Measurements from ENCODE around the gene CT55.
"Not testable (repeated sequence)": the region's sequence is repeated elsewhere in the genome, so short reads cannot be mapped to it uniquely, and the experiment has no call there.

The CT55 gene

GRCh38 chrX:135170877-135171519, at the start of gene CT55:
TSS of gene CT55 (minus strand) at chrX:135171398. CDS start at chrX:135171171, 227 bp downstream.
- no peak for DNase-seq (ENCODE audit: low spot score)

- no peak for DNase-seq (ENCODE audit: low spot score)
Measured at GRCh38 chrX:135213200-135213844, 42.1 kb upstream of the CT55 start.

- DNase-seq (ENCODE audit: low spot score), result not testable (repeated sequence)
Measured at GRCh38 chrX:135206427-135206826, 35.2 kb upstream of the CT55 start.

GRCh38 chrX:135200297-135200696, 29.1 kb upstream of the CT55 start:
- no peak for DNase-seq (ENCODE audit: low spot score)

- no peak for DNase-seq (ENCODE audit: low spot score)
Measured at GRCh38 chrX:135194684-135195083, 23.5 kb upstream of the CT55 start.

GRCh38 chrX:135193740-135194139, 22.5 kb upstream of the CT55 start:
- no peak for DNase-seq (ENCODE audit: low spot score)

GRCh38 chrX:135191838-135192237, 20.6 kb upstream of the CT55 start:
- no peak for DNase-seq (ENCODE audit: low spot score)

- peak; percentile 19 for DNase-seq (ENCODE audit: low spot score)
Measured at GRCh38 chrX:135185795-135186443, 14.7 kb upstream of the CT55 start.

GRCh38 chrX:135178636-135179035, 7.4 kb upstream of the CT55 start:
- no peak for DNase-seq (ENCODE audit: low spot score)

- no peak for DNase-seq (ENCODE audit: low spot score)
Measured at GRCh38 chrX:135170468-135170867, 730 bp downstream of the CT55 start.

- not testable (repeated sequence) for DNase-seq (ENCODE audit: low spot score)
Measured at GRCh38 chrX:135169534-135169933, 1.7 kb downstream of the CT55 start.

GRCh38 chrX:135168486-135168885, 2.7 kb downstream of the CT55 start:
- DNase-seq (ENCODE audit: low spot score), result no peak

- not testable (repeated sequence) for DNase-seq (ENCODE audit: low spot score)
Measured at GRCh38 chrX:135154688-135155087, 16.5 kb downstream of the CT55 start.

GRCh38 chrX:135126145-135126544, 45.1 kb downstream of the CT55 start:
- DNase-seq (ENCODE audit: low spot score), result not testable (repeated sequence)

- DNase-seq (ENCODE audit: low spot score), result not testable (repeated sequence)
Measured at GRCh38 chrX:135120056-135120576, 51.1 kb downstream of the CT55 start, which contains the start of gene ETDB. TSS of gene ETDB (minus strand) at chrX:135120526. CDS start at chrX:135119261, 1,265 bp downstream.

- DNase-seq (ENCODE audit: low spot score), result not testable (repeated sequence)
Measured at GRCh38 chrX:135116064-135116463, 55.1 kb downstream of the CT55 start.

- DNase-seq (ENCODE audit: low spot score), result no peak
Measured at GRCh38 chrX:135114392-135114791, 56.8 kb downstream of the CT55 start.

- DNase-seq (ENCODE audit: low spot score), result no peak
Measured at GRCh38 chrX:135112743-135113142, 58.5 kb downstream of the CT55 start.

- peak; percentile 30 for DNase-seq (ENCODE audit: low spot score)
Measured at GRCh38 chrX:135112096-135112729, 59.0 kb downstream of the CT55 start.

GRCh38 chrX:135109554-135109953, 61.6 kb downstream of the CT55 start:
- no peak for DNase-seq (ENCODE audit: low spot score)
